GM19395 (cell line): Measurements from ENCODE around the gene MIDN.
"Not testable (repeated sequence)": the region's sequence is repeated elsewhere in the genome, so short reads cannot be mapped to it uniquely, and the experiment has no call there.

ENCODE experiments used
- ATAC-seq: cut with Tn5 transposase; IDR thresholded peaks from one replicate; pipeline ENCODE4 v1.9.1; 2021; ENCODE audit warnings: mild to moderate bottlenecking, moderate library complexity; ENCODE audit not compliant: unreplicated experiment

MIDN gene

GRCh38 chr19:1245494-1246264, 2.7 kb upstream of the MIDN start:
- no peak for ATAC-seq

GRCh38 chr19:1246265-1247087, 1.9 kb upstream of the MIDN start:
- not testable (repeated sequence) for ATAC-seq

- no peak for ATAC-seq
Measured at GRCh38 chr19:1247748-1248138, 640 bp upstream of the MIDN start.

GRCh38 chr19:1248786-1249297, 459 bp downstream of the MIDN start:
- ATAC-seq: peak; percentile 18

- ATAC-seq: peak; percentile 49
Measured at GRCh38 chr19:1249298-1249989, 1.1 kb downstream of the MIDN start.

GRCh38 chr19:1249990-1250436, 1.6 kb downstream of the MIDN start:
- no peak for ATAC-seq

- ATAC-seq: no peak
Measured at GRCh38 chr19:1250437-1251260, 2.3 kb downstream of the MIDN start.

GRCh38 chr19:1251330-1252220, 3.2 kb downstream of the MIDN start:
- no peak for ATAC-seq

- no peak for ATAC-seq
Measured at GRCh38 chr19:1252221-1252820, 3.9 kb downstream of the MIDN start.

- ATAC-seq: no peak
Measured at GRCh38 chr19:1252821-1253513, 4.6 kb downstream of the MIDN start.

GRCh38 chr19:1253514-1254080, 5.2 kb downstream of the MIDN start:
- no peak for ATAC-seq

GRCh38 chr19:1254081-1254527, 5.7 kb downstream of the MIDN start:
- no peak for ATAC-seq

- ATAC-seq: no peak
Measured at GRCh38 chr19:1254530-1255185, 6.3 kb downstream of the MIDN start.

- no peak for ATAC-seq
Measured at GRCh38 chr19:1255186-1256161, 7.1 kb downstream of the MIDN start.

- ATAC-seq: no peak
Measured at GRCh38 chr19:1256646-1257474, 8.5 kb downstream of the MIDN start.
